T follicular helper cell (primary cell): Measurements from ENCODE around the gene APEH.
"Not testable (repeated sequence)": the region's sequence is repeated elsewhere in the genome, so short reads cannot be mapped to it uniquely, and the experiment has no call there.

ENCODE experiments used
- DNase-seq: peaks from one replicate; pipeline ENCODE4 v3.0.0-alpha.2; 2020; ENCODE audit warnings: low read depth

APEH gene

GRCh38 chr3:49689908-49690624, 15.9 kb downstream of the APEH start:
- DNase-seq, result not testable (repeated sequence)

- not testable (repeated sequence) for DNase-seq
These were observed 16.7 kb downstream of the APEH start for GRCh38 chr3:49690856-49691255.

GRCh38 chr3:49691481-49691880, 17.3 kb downstream of the APEH start:
- DNase-seq, result not testable (repeated sequence)

GRCh38 chr3:49694409-49695070, 20.4 kb downstream of the APEH start:
- not testable (repeated sequence) for DNase-seq

GRCh38 chr3:49695350-49696015, 21.3 kb downstream of the APEH start:
- DNase-seq, result not testable (repeated sequence)

- DNase-seq, result no peak
These were observed 25.3 kb downstream of the APEH start for GRCh38 chr3:49699281-49699979.

- DNase-seq, result no peak
These were observed 25.9 kb downstream of the APEH start for GRCh38 chr3:49700014-49700413.

- DNase-seq, result no peak
These were observed 26.4 kb downstream of the APEH start for GRCh38 chr3:49700453-49701128.

- DNase-seq, result no peak
These were observed 27.4 kb downstream of the APEH start for GRCh38 chr3:49701388-49702077.

- no peak for DNase-seq
These were observed 28.5 kb downstream of the APEH start for GRCh38 chr3:49702672-49703071.

GRCh38 chr3:49703443-49703927, 29.3 kb downstream of the APEH start:
- DNase-seq, result peak; percentile 55

GRCh38 chr3:49703956-49704355, 29.8 kb downstream of the APEH start:
- no peak for DNase-seq

- DNase-seq, result no peak
These were observed 30.5 kb downstream of the APEH start for GRCh38 chr3:49704629-49705028.

- DNase-seq, result no peak
These were observed 31.3 kb downstream of the APEH start for GRCh38 chr3:49705390-49705960.

GRCh38 chr3:49706456-49707112, 32.4 kb downstream of the APEH start:
- no peak for DNase-seq

- DNase-seq, result no peak
These were observed 32.9 kb downstream of the APEH start for GRCh38 chr3:49707113-49707480.

- DNase-seq, result no peak
These were observed 35.7 kb downstream of the APEH start for GRCh38 chr3:49709852-49710251.

- no peak for DNase-seq
These were observed 37.3 kb downstream of the APEH start for GRCh38 chr3:49711489-49711888.

- no peak for DNase-seq
These were observed 38.0 kb downstream of the APEH start for GRCh38 chr3:49712166-49712565.

GRCh38 chr3:49712631-49713317, 38.6 kb downstream of the APEH start:
- DNase-seq, result no peak
